Heart left ventricle (tissue), 13 donors: ENCODE measurements around the gene CMKLR1.

ENCODE experiments used
- POLR2A ChIP-seq, 2 donors: fragments of 450-650 bp; IDR thresholded peaks; one replicate each; pipeline ENCODE4 v1.6.1; 2017; ENCODE audit warnings: antibody characterized with exemption in 2 of 2, mild to moderate bottlenecking in 2 of 2, moderate library complexity in 2 of 2
- TF ChIP-seq, protein P1 (sequence below), 12 donors: fragments of 200-600 bp; sonication (generic) in 4 of 12; IDR thresholded peaks; one replicate each; pipeline versions ENCODE4 v1.5.0 to v1.8.0; 2018 to 2022; ENCODE audit warnings: antibody characterized with exemption in 12 of 12, mild to moderate bottlenecking in 5 of 12
- donor health status: ischemic (EF 13 %, LVEDD 7.1; RV severe dilation, severe dysfunction).
- donor health status: DM: no; HTN: yes; CAD: no.
- donor health status: DM: no; HTN: no; CAD: no.
- donor health status: ischemic (EF 25% LVEDD 6.9; RV normal size, moderate dysfunction).
- donor health status: ischemic (EF 25% LVEDD 5.7; RV mildly dilated, moderate dysfunction).
- donor health status: ischemic (EF 35%, LVEDD 5.7; RV mildly dilated, moderate dysfunction).
- donor health status: nonischemic (EF 11% LVEDD 7.7; RV severe dilation, severe dysfunction).
- donor health status: DM: yes; HTN: yes; CAD: no.
- donor health status: PGD.
- donor health status: ischemic (EF 29% LVEDD 5.4; RV normal size, mild dysfunction).
- donor health status: nonischemic (EF 23%, LVEDD 6.1; RV moderate dilation, normal function).

DNA sequence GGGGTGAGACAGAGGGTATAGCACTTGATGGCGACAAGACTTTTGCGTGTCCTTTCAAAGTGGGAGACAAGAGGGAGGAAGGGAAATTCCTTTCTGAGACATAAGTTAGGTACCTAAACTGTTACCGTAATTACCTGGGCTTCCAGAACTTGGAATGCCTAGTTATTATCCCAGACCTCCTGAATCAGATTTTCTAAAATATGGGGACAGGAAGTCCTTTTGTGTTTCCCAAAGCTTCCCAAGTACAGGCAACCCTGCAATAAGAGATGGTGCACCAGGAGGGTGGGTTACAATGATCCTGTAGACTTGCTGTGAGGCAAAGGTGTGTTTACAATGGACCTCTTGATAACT, 83.9 kb downstream of the CMKLR1 start:
- TF ChIP-seq, protein P1, sequence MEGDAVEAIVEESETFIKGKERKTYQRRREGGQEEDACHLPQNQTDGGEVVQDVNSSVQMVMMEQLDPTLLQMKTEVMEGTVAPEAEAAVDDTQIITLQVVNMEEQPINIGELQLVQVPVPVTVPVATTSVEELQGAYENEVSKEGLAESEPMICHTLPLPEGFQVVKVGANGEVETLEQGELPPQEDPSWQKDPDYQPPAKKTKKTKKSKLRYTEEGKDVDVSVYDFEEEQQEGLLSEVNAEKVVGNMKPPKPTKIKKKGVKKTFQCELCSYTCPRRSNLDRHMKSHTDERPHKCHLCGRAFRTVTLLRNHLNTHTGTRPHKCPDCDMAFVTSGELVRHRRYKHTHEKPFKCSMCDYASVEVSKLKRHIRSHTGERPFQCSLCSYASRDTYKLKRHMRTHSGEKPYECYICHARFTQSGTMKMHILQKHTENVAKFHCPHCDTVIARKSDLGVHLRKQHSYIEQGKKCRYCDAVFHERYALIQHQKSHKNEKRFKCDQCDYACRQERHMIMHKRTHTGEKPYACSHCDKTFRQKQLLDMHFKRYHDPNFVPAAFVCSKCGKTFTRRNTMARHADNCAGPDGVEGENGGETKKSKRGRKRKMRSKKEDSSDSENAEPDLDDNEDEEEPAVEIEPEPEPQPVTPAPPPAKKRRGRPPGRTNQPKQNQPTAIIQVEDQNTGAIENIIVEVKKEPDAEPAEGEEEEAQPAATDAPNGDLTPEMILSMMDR (IDR thresholded peaks at IDR 0.05), result no peak
- no peak for TF ChIP-seq POLR2A (IDR thresholded peaks at IDR 0.05)
